MM.1S (cell line): ENCODE results near the gene RPL36AL.
"Not testable (repeated sequence)": the region's sequence is repeated elsewhere in the genome, so short reads cannot be mapped to it uniquely, and the experiment has no call there.

Source experiments
- DNase-seq: peaks from one replicate; pipeline ENCODE4 v3.0.0-alpha.2; 2015
- H2AFZ ChIP-seq: fragments of 300-600 bp; sonication (generic); 2 replicates; pipeline ENCODE4 v1.6.0; 2016; ENCODE audit warnings: antibody characterized with exemption, low read length
- H3F3A ChIP-seq: fragments of 300-600 bp; sonication (generic); 2 replicates; pipeline ENCODE4 v1.6.1; 2016; ENCODE audit warnings: mild to moderate bottlenecking, antibody characterized with exemption, low read length, moderate library complexity, mixed read lengths; ENCODE audit not compliant: insufficient read depth
- H3K27ac ChIP-seq: fragments of 300-600 bp; sonication (generic); 2 replicates; pipeline ENCODE4 v1.5.1; 2016; ENCODE audit warnings: mild to moderate bottlenecking, low read length
- H3K27me3 ChIP-seq: fragments of 300-600 bp; sonication (generic); replicated peaks from 2 replicates; pipeline ENCODE4 v1.6.0; 2016; ENCODE audit warnings: low read length; ENCODE audit not compliant: insufficient read depth
- H3K36me3 ChIP-seq: fragments of 300-600 bp; sonication (generic); replicated peaks from 2 replicates; pipeline ENCODE4 v1.6.1; 2016; ENCODE audit warnings: mild to moderate bottlenecking, low read length, mixed read lengths; ENCODE audit not compliant: insufficient read depth
- H3K4me1 ChIP-seq: fragments of 300-600 bp; sonication (generic); 2 replicates; pipeline ENCODE4 v1.6.1; 2016; ENCODE audit warnings: low read length, mixed read lengths
- H3K4me2 ChIP-seq: fragments of 300-600 bp; sonication (generic); 2 replicates; pipeline ENCODE4 v1.6.0; 2016; ENCODE audit warnings: low read depth, low read length
- H3K4me3 ChIP-seq: fragments of 300-600 bp; sonication (generic); 2 replicates; pipeline ENCODE4 v1.5.1; 2016; ENCODE audit warnings: low read length, mixed read lengths
- H3K79me2 ChIP-seq: fragments of 300-600 bp; sonication (generic); 2 replicates; pipeline ENCODE4 v1.6.1; 2016; ENCODE audit warnings: mixed run types, low read length, mixed read lengths
- H3K9ac ChIP-seq: fragments of 300-600 bp; sonication (generic); 2 replicates; pipeline ENCODE4 v1.6.1; 2016; ENCODE audit warnings: low read length, mixed read lengths
- H3K9me2 ChIP-seq: fragments of 300-600 bp; sonication (generic); replicated peaks from 2 replicates; pipeline ENCODE4 v1.6.1; 2016; ENCODE audit warnings: mild to moderate bottlenecking, low read length, mixed read lengths; ENCODE audit not compliant: insufficient read depth
- H3K9me3 ChIP-seq: fragments of 300-600 bp; sonication (generic); replicated peaks from 2 replicates; pipeline ENCODE4 v1.6.1; 2016; ENCODE audit warnings: mild to moderate bottlenecking, low read length, mixed read lengths; ENCODE audit not compliant: insufficient read depth
- H4K20me1 ChIP-seq: fragments of 300-600 bp; sonication (generic); 2 replicates; pipeline ENCODE4 v1.6.1; 2016; ENCODE audit warnings: mild to moderate bottlenecking, low read length, moderate library complexity, mixed read lengths; ENCODE audit not compliant: insufficient read depth
- CTCF ChIP-seq: fragments of 300-600 bp; sonication (generic); IDR thresholded peaks from 2 replicates; pipeline ENCODE4 v1.5.1; 2016; ENCODE audit warnings: antibody characterized with exemption, low read length, mixed read lengths
- EZH2 ChIP-seq: fragments of 300-600 bp; sonication (generic); optimal IDR thresholded peaks from 2 replicates; pipeline ENCODE3; 2017; ENCODE audit warnings: low read depth, mild to moderate bottlenecking, antibody characterized with exemption, low read length, mixed read lengths
- EZH2phosphoT487 ChIP-seq: fragments of 300-600 bp; sonication (generic); IDR thresholded peaks from 2 replicates; pipeline ENCODE4 v1.6.1; 2018; ENCODE audit warnings: antibody characterized with exemption, low read length

Gene RPL36AL

GRCh38 chr14:49586673-49587460 is 33.6 kb downstream of the RPL36AL start:
- H2AFZ ChIP-seq: peak overlapping the region; percentile 25; the same call in 1 of the 2 replicates
- H3K9ac ChIP-seq: no peak overlapping the region; the same call in 1 of the 2 replicates
- no peaks in the 10 kb centered on the region for H3K27me3 ChIP-seq
- peaks cover 13% of the 10 kb centered on the region for H3F3A ChIP-seq
- peak overlapping the region; percentile 82; the same call in 1 of the 2 replicates for H3K27ac ChIP-seq
- H3K9me2 ChIP-seq: no peaks in the 10 kb centered on the region
- peak overlapping the region; percentile 20; the same call in 1 of the 2 replicates for H3K4me3 ChIP-seq
- no peaks in the 10 kb centered on the region for H3K9me3 ChIP-seq
- peak; percentile 48 for DNase-seq
- H3K36me3 ChIP-seq: no peaks in the 10 kb centered on the region; the same call in 1 of the 2 replicates
- no peaks in the 10 kb centered on the region for H3K4me1 ChIP-seq
- TF ChIP-seq EZH2 (no peak), CTCF (peak; percentile 70)
- peaks cover 44% of the 10 kb centered on the region for H3K79me2 ChIP-seq
- peak overlapping the region; percentile 41; the same call in 1 of the 2 replicates for H3K4me2 ChIP-seq
- peaks cover 3% of the 10 kb centered on the region; the same call in 1 of the 2 replicates for H4K20me1 ChIP-seq

GRCh38 chr14:49585803-49586672 is 34.4 kb downstream of the RPL36AL start, which contains the start of gene RPS29:
TSS of gene RPS29 (minus strand) at chr14:49586380. CDS start at chr14:49586346, 34 bp downstream.
- Histone ChIP-seq H3K79me2 (peaks cover 44% of the 10 kb centered on the region), H4K20me1 (peaks cover 3% of the 10 kb centered on the region; the same call in 1 of the 2 replicates), H3K27ac (peak within 1 kb of the TSS; percentile 82), H2AFZ (peak within 1 kb of the TSS; percentile 25; the same call in 1 of the 2 replicates), H3K9me2 (no peaks in the 10 kb centered on the region), H3F3A (peaks cover 13% of the 10 kb centered on the region), H3K4me2 (peak within 1 kb of the TSS; percentile 45; the same call in 1 of the 2 replicates), H3K9ac (peak within 1 kb of the TSS; percentile 96), H3K4me3 (peak within 1 kb of the TSS; percentile 86), H3K4me1 (no peaks in the 10 kb centered on the region), H3K27me3 (no peaks in the 10 kb centered on the region), H3K36me3 (no peaks in the 10 kb centered on the region; the same call in 1 of the 2 replicates), H3K9me3 (no peaks in the 10 kb centered on the region)
- peak; percentile 96 for DNase-seq
- TF ChIP-seq EZH2phosphoT487: no peak
- TF ChIP-seq EZH2: no peak
- no peak for TF ChIP-seq CTCF

- H3K4me3 ChIP-seq: peak overlapping the region; percentile 86
- not testable (repeated sequence) for H3K4me1 ChIP-seq, H3K27me3 ChIP-seq, H3K9me2 ChIP-seq, DNase-seq, H3K9me3 ChIP-seq, H2AFZ ChIP-seq, H4K20me1 ChIP-seq, H3K36me3 ChIP-seq
- peak overlapping the region; percentile 96 for H3K9ac ChIP-seq
- H3K79me2 ChIP-seq: peaks cover 44% of the 10 kb centered on the region
- peak overlapping the region; percentile 45; the same call in 1 of the 2 replicates for H3K4me2 ChIP-seq
- H3F3A ChIP-seq: peaks cover 13% of the 10 kb centered on the region
- H3K27ac ChIP-seq: peak overlapping the region; percentile 82; the same call in 1 of the 2 replicates
Measured at GRCh38 chr14:49584981-49585640, 35.3 kb downstream of the RPL36AL start.
